ENCODE data around the gene PPM1J. TPM values are rescaled to one million over a fixed set of nuclear protein-coding genes. Genes with fewer than 3 reads are reported as not detected.

Gene PPM1J
- under 1 TPM in 1 of 2 donors, not detected in 1; 0.33 TPM for total RNA-seq

DNA sequence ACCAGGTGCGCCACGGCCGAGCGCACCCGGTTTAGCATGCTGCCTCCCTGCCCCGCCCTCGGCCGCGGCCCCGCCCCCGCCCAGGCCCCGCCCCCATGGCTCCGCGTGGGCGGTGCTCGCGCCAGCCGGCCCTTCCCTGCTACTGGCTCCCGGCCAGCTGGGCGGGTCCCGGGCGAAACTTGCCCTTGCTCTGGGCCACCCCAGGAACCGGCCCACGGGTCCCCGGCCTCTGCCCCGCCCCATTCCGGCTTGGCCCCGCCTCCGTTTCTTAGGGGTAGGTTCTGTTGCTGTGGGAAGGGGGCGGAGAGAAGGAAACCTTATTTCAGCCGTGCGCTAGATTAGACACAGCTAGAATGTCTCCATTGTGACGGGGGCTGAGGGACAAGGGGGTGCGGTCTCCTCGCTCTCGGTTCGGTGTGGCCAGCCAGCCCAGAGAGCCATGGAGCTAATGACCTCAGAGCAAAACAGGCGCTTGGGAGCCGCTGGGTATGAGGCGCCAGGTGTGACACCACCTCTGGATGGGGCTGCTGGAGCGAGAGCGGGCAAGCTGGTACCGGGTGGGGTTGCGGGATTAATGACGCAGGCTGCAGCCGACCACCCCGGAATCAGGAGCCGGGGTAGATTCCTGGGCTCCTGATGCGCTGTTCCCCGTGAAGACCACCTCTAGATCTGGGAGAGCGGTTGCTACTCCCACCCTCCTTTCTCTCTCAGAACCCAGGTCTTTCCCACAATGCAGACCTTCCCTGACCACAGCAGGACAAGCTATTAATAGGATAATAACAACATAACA, at the start of gene PPM1J:
TSS of gene PPM1J (minus strand) at position 69 of the 790 bp plus-strand sequence. CDS start at position 38, 31 bp downstream.

GRCh38 chr1:112706505-112707220, 8.5 kb downstream of the PPM1J start, which contains the start of gene RHOC:
TSS of gene RHOC (minus strand) at chr1:112707127. CDS start at chr1:112703799, 3,328 bp downstream.

GRCh38 chr1:112674440-112674985, 40.6 kb downstream of the PPM1J start, which contains the start of gene MOV10:
TSS of gene MOV10 (plus strand) at chr1:112674659. CDS start at chr1:112674913, 254 bp downstream.

Other genes with a start within 250 kb of the PPM1J start
- gene WNT2B, start 206.4 kb downstream of the PPM1J start, total RNA-seq, result under 1 TPM; 0.33 to 0.34 TPM
- 10 to 100 TPM; 20.6 to 26.6 TPM for gene ST7L, start 96.2 kb downstream of the PPM1J start, total RNA-seq
- gene CAPZA1, start 95.5 kb downstream of the PPM1J start, total RNA-seq, result 100 to 1,000 TPM; 108 to 178 TPM
- gene MOV10, start 40.7 kb downstream of the PPM1J start, total RNA-seq, result 10 to 100 TPM; 47.1 to 80.9 TPM
- gene RHOC, start 8.2 kb downstream of the PPM1J start, total RNA-seq, result 100 to 1,000 TPM; 199 to 233 TPM
- 10 to 100 TPM; 68.9 to 69.9 TPM for gene SLC16A1, start 240.9 kb upstream of the PPM1J start, total RNA-seq

Data from melanocyte of skin (primary cell).